Measurements from ENCODE around the gene ZRANB1. TPM values are rescaled to one million over a fixed set of nuclear protein-coding genes. Genes with fewer than 3 reads are reported as not detected.

ZRANB1 gene
- total and polyA plus RNA-seq, 2 of the 13 experiments (the other 11 are each of a cell fraction or from before 2014, with no cell fraction given) = 10.3 to 19.6 TPM

- TF ChIP-seq SSRP1 (CRISPR knock-in tag; IDR thresholded peaks at IDR 0.05) = no peak
- TF ChIP-seq KDM6A (CRISPR knock-in tag; IDR thresholded peaks at IDR 0.05; ENCODE audit: low read depth) = no peak
- TF ChIP-seq CEBPZ (IDR thresholded peaks at IDR 0.05; ENCODE audit: low read length) = no peak
- TF ChIP-seq KLF16 (CRISPR knock-in tag; IDR thresholded peaks at IDR 0.05) = no peak
Observed at GRCh38 chr10:124942317-124943169, 620 bp downstream of the ZRANB1 start (continued).

- Histone ChIP-seq H3K9me3 (ENCODE audit: low read length) (no peaks in the 10 kb centered on the region), H3K79me2 (ENCODE audit: insufficient read depth, low read length) (peaks cover 90% of the 10 kb centered on the region), H3K27ac (ENCODE audit: extremely low read length, insufficient read depth, low read length) (no peak overlapping the region), H3K27me3 (ENCODE audit: control insufficient read depth in 1 of 2, insufficient read depth in 2 of 2, low read length in 2 of 2) (no peaks in the 10 kb centered on the region), H3K4me3 (replicated peaks in 1 of 3; ENCODE audit: insufficient read depth in 1 of 3, low read depth in 2 of 3, low read length in 3 of 3) (no peak overlapping the region), H2AFZ (ENCODE audit: low read length) (no peak overlapping the region), H3K9ac (ENCODE audit: insufficient read depth, low read depth, low read length) (no peak overlapping the region), H3K4me2 (ENCODE audit: low read depth, low read length) (no peak overlapping the region), H4K20me1 (ENCODE audit: insufficient read depth, low read length) (peaks cover 45% of the 10 kb centered on the region), H3K36me3 (replicated peaks in 1 of 2; ENCODE audit: control insufficient read depth in 1 of 2, insufficient read depth in 2 of 2, low read length in 2 of 2) (peaks cover 4 to 18% of the 10 kb centered on the region in 2 experiments; a peak in 4 of 5 replicates), H3K4me1 (ENCODE audit: insufficient read depth, low read length) (no peaks in the 10 kb centered on the region)
- no TSS peak for BruUV-seq (replicated peaks)
- no peak for TF ChIP-seq ZNF737 (CRISPR knock-in tag; IDR thresholded peaks at IDR 0.05; ENCODE audit: borderline replicate concordance)
- no peak for TF ChIP-seq MEF2D (CRISPR knock-in tag; IDR thresholded peaks at IDR 0.05)
- no peak for TF ChIP-seq ZNF234 (CRISPR knock-in tag; conservative IDR thresholded peaks at IDR 0.05)
- no peak for TF ChIP-seq ATAD3A (CRISPR knock-in tag; IDR thresholded peaks at IDR 0.05)
- TF ChIP-seq ZBTB21 (CRISPR knock-in tag; IDR thresholded peaks at IDR 0.05) = no peak
- no peak for TF ChIP-seq PLSCR1 (CRISPR knock-in tag; IDR thresholded peaks at IDR 0.05; ENCODE audit: borderline replicate concordance)
- TF ChIP-seq ZNF563 (CRISPR knock-in tag; IDR thresholded peaks at IDR 0.05) = no peak
- TF ChIP-seq ZNF878 (CRISPR knock-in tag; IDR thresholded peaks at IDR 0.05) = no peak
- no peak for TF ChIP-seq DNMT3B (CRISPR knock-in tag; conservative IDR thresholded peaks at IDR 0.05)
- no peak for TF ChIP-seq FOXJ3 (CRISPR knock-in tag; IDR thresholded peaks at IDR 0.05; ENCODE audit: borderline replicate concordance)
- ATAC-seq (no peak), DNase-seq (ENCODE audit: low spot score) (no peak), FAIRE-seq (no peak)
- WGBS (ENCODE audit: low lambda C conversion rate) = 93% methylated on average over 9 of the region's 9 CpGs
- intact Hi-C loops (cut with micrococcal nuclease; ENCODE audit: unreplicated experiment) = no loop called here
- in situ Hi-C loops (cut with HindIII; ENCODE audit: extremely low pct_ligation_motif_present, low pct_unique_long_range_greater_than_20kb) = no loop called here
- POLR2A ChIA-PET = no interaction called here
- CTCF ChIA-PET (ENCODE audit: low intra/inter-chr PET ratio, low total read pairs) = no interaction called here
Observed at GRCh38 chr10:124943301-124944092, 1.6 kb downstream of the ZRANB1 start.

All from HepG2 (cell line).